HG03196 (cell line): ENCODE measurements around the gene SH3BP2.

Source experiments
- ATAC-seq: cut with Tn5 transposase; IDR thresholded peaks from one replicate; pipeline ENCODE4 v1.9.1; 2021; ENCODE audit not compliant: unreplicated experiment

SH3BP2 gene

DNA sequence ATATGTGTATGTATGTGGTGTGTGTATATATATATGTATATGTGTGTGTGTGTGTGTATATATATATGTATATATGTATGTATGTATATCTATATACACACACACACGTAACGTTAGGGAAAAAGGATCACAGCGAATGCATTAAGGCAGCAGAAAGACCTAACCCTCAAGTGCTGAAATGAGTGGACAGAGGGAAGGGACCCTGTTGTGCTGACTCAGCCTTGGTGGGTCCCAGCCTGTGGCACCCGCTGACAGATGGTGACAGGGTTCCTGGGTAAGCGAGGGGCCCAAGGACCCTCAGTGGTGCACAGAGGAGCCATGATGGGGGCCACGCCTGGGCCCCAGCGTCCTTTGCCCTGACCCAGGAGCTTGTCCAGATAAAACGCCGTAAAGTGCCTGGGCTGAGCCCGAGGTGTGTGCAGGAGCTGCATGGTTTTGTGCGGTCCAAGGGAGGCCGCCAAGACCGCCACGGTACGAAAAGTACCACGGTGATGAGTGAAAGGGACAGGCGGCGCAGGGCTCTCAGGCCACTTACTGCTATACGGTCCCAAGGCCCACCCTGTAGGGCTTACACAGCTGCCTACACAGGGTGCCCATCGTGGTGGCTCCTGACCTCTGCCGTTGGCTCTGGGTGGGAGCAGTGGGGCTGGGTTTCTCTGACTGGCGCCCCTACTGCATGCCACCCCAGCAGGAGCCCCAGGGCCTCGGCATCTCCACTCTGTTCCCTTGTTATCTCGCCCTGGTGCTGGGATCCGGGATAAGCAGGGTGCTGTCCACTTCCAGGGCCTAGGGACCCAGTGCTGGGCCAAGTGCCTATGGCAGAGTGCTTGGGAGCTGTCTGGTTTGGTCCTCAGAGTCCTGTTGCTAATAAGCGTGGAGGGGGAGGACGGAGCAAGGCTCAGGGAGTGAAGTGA is 10.0 kb downstream of the SH3BP2 start:
- ATAC-seq = no peak

DNA sequence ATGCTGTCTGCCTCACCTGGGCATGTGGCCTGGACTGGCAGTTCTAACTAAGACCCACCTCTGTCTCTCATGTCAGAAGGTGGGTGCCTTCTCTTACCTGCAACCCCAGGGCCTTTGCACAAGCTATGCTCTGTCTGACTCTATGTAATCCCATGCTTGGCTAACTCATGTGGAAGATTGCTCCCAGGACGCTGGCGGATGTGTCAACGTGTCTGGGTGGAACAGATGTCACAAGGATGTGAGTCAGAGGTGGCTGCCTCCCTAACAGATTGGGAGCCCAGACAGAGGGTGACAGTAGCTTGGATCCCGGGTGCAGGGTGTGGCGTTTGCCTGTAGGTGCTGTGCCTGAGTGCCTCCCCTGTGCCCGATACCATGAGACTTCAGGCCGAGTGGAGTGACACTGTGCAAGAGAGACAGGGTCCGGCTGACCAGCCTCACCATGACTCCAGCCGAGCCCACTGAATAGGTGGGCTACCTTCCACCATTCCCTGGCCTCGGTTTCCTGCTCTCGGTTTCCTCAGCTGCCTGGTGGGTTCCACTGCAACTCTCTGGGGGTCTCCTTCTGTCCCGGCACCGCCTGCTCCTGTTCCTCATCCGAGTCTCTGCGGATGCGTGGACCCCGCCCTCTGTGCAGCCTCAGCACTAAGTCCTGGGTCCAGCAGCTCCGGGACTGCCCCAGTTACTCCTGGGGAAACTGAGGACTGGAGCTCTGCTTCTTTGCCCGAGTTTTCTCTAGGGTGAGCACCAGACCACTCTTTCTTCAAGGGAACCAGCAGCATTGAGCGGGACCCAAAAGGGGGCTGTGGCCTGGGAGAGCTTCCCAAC is 11.0 kb downstream of the SH3BP2 start:
- ATAC-seq = no peak

DNA sequence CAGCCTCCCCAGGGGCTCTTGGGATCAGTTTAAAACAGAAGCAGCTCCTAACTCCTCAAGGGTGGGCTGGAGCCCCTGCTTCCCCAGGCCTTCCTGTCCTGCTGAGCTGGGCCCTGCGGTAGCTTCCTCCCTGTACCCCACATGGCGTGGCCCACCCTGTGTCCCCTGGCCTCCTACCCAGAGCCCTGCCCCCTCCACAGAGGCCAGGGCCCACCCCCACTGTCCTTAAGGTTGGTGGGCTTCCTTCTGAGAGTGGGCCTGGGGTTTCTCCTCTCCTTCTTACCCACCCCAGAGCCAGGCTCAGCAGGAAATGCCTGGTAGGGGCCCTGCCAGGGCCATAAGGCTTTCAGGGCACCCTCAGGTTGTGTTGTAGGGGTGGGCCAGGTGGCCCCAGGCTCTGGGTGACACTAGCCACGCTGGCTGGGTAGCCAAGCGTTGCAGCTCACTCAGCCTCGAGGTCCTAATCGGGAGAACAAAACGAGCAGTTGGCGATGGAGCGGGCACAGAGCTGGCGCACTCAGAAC is 11.6 kb downstream of the SH3BP2 start:
- no peak for ATAC-seq

DNA sequence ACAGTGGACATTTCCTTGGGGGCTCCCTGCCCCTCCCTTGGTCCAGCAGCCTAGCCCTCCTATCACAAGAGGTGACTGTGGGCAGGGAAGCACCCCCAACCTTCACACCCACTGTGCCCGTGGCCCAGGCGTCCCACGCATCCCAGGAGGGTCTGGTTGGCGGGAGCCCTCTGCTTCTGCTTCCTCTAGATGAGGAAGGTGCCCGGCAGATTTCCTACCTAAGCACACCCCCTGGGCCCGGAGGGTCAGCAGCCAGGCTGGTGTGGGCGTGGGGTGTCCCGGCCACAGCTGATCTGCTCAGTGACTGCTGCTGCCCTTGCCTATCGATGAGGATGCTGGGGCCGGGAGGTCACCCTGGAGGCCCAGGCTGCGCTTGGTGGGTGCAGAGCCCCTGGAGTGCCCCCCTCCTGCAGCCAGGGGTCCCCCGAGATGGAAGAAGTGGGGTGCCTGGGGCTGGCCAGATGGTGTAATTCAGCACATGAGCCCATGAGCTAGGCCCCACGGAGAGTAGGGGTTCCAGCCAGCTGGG is 12.2 kb downstream of the SH3BP2 start:
- no peak for ATAC-seq

DNA sequence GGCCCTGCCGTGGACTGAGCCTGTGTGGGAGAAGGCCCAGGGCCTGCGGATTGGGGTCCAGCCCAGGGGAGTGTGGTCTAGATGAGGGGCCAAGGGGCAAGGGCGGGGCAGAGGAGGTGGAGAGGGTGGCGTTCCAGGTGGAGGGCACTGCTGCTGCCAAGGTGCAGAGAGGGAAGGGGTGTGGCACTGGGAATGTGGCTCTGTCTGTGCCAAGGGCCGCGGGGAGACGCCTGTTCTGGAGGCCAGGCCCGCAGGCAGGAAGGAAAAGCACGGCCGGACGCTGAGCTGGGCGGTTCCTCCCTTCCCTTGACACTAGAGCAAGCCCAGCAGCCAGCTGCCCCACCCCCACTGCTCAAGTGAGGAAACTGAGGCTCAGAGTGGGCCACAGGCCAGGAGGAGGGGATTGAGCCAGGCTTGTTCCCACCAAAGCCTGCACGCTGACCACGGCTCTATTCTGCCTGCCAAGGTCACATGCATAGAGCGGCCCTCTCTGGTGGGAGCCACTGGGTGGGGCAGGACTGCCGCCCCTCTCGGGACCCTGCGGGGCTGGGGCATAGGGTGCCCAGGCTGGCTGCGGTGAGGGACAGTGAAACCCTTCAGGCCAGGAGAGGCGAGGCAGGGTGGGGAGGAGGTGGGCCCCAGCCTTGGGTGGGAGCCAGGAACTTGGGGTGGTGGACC is 13.0 kb downstream of the SH3BP2 start:
- no peak for ATAC-seq

DNA sequence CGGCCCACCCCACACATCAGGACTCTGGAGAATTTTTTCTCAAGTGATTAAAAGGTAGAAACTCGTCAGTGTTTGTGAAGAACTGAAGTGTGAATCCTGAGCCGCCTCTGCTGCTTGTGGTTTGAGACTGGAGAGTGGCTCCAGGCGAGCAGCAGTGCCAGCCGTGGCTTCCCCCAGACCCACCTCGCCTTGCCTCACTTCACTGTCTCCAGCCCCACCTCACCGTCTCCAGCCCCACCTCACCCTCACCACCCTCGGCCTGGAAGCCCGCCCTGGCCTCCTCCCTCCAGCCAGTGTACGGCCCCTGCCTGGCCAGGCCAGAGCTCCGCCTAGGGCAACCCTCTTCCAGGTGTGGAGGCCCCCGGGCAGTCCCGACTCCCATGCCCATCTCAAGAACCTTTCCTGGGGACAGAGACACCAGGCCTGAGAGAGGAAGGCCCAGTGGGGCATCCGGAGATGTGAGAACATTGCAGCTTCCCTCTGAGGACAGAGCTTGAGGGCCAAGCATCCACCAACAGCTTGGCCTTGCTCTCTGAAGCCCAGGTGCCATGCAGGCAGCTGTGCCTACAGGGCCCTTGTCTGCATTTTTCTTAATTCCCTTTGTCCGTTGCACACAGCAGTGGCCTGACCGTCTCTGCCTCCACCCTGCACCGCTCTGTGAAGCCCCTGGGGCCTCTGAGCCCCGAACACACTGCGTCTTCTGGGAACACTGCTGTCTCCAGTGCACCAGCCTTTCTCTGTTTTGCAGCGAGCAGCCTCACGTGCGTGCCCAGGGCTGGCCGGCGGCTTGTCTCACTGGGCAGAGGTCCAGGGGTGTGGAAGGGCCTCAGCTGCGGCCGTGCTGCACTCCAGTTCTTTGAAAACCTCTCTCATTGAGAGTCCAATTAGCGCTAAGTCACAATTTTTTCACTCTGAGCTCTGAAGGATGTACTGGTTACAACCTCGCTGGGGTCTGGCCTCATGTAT is 13.8 kb downstream of the SH3BP2 start:
- ATAC-seq = no peak

DNA sequence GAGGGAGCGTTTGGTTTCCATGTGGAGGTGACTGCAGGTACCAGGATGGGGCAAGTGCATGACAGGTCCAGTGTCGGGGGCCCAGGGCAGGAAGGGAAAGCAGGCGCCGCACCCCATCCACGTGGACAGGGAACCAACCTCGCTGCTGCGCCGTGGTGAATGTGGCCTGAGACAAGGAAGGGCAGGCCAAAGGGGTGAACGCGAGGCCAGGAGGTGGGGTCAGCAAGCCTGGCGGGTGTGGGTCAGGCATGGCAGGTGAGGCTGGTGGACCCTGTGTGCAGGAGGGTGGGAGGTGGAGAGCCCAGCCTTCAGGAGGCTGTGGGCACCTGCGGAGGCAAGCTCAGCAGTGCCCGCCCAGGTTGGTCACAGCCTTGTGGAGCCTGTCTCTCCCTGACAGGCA is 14.7 kb downstream of the SH3BP2 start:
- ATAC-seq = no peak

DNA sequence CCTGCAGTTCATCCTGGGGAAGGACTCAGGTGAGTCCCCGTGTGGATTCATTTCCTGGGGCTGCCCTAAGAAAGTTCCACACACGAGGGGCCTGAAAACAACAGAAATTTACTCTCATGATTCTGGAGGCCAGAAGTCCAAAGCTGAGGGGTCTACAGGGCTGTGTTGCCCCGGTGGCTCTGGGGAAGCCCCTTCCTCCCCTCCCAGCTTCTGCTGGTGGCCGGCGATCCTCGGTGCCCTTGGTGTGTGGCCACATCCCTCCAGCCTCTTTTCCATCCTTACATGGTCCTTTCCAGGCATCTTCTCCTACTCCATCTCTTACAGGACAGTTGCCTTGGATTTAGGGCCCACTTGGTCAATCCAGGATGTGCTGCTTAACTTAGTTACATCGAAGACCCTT is 15.1 kb downstream of the SH3BP2 start:
- no peak for ATAC-seq

DNA sequence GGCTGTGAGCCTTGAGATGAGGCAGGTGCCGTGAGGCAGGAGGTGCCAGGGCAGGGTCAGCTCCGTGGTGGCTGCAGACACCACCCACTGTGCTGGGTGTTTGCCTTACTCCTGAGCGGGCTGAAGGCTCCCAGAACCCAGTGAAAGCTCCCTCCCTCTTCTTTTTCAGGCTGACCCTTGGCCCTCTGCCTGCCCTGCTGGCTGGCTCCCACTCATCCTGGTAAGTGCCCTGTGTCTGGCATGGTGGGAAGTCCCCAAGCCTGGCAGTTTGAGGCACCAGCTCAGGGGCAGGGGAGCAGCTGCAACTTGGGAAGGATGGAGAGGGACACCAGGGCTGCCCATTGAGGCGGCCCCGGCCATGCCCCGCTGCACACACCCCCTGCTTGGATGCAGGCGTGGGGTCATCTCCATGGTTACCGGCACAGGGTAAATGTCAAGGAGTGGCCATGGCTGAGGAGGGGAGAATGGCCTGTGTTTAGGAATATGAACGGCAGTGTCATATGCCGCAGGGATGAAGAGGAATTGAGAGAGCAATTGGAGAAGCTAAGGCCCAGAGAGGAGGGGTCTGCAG is 16.8 kb downstream of the SH3BP2 start:
- ATAC-seq = no peak

DNA sequence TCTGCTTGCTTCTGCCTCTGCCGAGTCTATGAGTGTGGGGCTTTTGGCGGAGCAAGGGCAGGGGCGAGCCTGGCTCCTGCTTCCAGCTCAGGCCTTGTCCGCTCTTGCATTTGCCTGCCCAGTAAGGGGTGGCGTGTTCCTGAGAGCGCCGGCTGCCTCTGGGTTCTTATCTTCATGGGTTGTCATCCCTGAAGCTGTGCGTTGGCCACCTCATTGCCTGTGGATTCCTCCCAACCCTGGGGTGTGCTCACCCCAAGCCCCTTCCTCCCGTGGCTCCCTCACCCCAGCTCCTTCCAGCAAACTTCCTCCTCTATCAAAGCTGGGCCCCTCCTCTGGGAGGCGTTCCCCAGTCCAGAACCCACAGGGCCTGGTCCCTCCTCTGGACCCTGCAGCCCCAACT is 17.5 kb downstream of the SH3BP2 start:
- ATAC-seq = no peak

DNA sequence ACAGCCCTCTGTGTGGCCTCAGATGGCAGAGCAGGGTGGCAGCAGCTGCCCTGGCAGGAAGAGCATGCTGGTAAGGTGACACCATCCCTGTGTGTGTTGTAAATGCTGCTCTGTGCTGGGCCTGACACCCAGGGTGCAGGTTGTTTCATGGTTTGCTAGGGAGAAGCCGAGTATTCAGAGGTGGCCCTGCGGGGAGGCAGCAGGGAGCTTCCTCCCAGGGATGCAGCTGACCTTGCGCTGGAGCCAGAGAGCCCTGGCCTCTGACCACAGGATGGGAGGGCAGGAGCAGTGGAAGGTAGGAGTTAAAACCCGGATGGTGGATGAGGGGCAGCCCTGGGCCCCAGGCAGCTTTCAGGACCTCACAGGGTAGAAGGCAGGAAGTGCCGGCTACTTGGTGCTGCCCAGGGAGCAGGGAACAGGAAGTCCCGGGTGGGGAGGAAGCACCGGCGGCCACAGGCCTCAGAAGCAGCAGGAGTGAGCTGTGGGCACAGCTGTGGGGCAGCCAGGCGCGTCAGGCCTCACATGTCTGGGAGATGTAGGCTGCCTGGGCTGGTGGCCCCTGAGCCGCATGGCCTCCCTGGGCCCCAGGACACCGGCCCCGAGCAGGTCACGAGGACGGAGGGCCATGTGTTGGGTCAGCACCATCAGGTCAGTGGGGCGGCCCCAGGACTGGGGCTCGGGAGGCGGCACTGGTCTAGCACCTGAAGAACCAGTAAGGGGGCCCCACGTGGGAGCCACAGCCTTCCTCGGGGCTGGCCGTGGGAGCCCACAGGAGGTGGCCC is 19.1 kb downstream of the SH3BP2 start:
- ATAC-seq = peak; percentile 72

DNA sequence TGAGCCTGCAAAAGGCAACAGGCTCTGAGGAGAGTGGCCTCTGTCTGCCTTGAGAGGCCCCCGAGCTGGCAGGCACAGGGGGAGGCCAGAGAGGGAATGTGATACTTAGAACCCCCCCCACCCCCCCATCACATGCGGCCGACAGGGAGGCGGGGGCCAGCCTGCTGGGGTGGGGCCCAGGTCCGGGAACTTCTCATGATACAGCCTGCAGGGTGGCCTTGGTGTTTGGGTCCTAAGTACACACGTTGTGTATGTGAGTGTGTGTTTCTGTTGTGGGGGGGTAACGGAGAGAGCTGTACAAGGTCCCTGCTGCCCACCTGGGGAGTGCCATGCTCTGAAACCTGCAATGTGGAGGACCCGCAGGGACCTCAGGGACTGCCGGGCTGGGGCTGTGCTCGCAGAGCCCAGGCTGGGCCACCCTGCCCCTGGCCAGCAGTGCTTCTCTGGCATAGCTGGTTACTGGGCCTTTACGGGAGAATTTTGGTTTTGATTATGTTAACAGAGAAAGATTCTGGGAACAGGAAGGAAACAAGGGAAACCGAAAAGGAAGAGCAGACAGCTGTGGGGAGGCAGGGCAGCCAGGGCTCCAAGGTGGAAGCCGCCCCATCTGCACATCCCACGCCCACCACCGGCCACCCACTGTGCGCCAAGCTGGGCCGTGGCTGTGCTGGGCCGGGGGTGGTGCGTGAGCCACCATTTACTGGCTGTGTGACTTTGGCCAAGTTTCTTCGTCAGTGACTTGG is 19.9 kb downstream of the SH3BP2 start:
- ATAC-seq = no peak

DNA sequence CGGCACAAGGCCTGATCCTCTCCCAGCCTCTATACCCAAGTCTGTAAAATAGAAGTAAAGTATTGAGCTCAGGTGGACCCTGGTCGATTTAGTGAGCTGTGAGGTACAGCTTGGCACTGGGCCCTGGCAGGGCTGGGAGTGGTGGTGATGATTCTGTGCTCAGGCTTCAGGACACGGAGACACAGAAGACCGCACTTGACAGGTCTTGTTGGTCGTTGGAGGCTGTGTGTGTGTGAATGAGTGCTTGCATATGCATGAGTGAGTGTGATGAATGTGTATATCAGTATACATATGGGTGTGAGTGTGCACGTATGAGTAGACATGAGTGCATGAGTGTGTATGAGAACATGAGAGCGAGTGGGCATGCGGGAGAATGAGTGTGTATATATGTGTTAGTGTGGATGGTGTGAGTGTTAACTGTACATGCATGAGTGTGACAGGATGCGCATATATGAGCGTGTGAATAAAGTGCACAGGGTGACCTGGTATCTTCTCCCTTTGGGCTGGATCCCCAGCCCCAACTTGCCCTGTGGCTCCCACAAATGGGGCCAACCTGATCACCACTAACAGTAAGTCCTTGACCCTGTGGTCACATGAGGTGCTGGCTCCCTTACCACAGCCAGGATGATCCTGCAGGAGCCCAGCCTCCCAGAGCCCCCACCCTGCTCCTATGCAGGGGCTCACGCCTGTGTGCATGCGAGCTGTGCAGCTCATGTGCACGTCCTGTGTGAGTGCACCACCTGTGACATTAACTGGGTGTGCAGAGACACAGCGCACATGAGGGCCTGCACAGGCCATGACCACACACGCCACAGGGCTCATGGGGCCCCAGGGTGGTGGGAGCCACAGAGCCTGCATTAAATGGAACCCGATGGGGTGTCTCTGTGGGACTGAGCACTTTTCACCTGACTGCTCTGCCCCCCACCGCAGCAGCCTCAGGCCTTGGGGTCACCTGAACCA is 20.8 kb downstream of the SH3BP2 start:
- no peak for ATAC-seq

DNA sequence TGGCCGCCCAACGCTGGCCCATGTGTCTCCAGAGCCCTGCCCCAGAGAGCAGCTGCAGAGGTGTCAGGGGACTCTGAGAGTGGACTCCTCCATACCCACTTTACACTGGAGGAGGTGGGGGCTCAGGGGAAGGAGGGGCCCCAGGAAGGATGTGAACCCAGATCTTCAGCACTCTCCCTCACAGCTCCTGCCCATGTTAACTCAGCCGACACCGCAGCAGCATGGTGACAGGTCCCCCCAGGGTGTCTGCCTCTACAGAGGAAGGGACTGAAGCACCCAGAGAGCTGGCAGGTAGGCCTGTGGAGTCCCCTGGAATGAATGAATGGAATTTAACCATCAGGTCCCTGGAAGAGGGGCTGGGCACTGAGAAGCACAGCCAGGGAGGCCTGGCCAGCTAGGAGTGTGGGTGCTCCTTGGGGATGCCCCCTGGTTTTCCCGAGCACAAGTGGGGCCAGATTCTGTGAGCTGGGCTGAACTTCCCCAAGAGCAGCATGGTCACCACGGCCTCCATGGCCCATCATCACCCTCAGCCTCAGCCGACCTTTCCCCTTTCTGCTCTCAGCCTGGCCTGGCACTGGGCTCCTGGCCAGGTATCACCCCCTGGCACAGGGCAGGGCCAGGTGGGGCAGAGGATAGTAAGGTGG is 21.9 kb downstream of the SH3BP2 start:
- no peak for ATAC-seq

DNA sequence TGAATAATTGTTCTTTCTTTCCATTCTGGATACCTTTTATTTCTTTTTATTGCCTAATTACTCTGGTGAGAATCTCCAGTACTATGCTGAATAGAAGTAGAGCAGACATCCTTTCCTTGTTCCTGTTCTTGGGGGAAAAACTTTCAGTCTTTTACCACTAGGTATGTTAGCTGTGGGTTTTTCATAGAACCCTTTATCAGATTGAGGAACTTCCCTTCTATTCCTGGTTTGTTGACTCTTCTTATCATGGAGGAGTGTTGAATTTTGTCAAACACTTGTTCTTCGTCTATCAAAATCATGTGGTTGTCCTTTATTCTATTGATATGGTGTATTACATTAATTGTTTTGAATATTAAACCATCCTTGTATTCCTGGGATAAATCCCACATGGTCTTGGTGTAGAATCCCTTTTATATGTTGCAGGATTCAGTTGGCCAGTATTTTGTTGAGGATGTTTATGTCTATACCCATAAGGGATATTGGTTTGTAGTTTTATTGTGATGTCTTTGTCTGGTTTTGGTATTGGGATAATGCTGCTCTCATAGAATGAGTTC is 23.6 kb downstream of the SH3BP2 start:
- no peak for ATAC-seq

DNA sequence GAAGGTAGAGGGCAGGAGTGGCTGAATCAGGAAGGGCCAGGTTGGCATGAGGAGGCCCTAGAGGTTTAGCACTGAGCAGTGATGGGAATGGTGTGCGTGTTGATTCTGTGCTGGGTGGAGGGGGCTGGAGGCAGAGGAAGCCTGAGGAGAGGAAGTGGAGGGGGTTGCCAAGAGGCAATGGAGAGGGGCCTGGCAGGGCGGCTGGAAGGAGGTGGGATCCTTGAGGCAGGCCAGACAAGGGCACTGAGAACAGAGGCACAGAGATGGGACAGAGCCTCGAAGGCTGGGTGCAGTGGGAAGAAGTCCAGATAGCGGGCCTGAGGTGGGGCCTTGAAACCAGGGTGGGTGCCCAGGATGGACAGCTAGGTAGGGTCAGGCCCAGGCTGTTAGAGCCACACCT is 24.3 kb downstream of the SH3BP2 start:
- ATAC-seq = no peak
